GM19099 (cell line): ENCODE data around the gene CHST1.

ENCODE experiments used
- POLR2A ChIP-seq: IDR thresholded peaks from 3 replicates; pipeline ENCODE4 v1.6.1; 2011; ENCODE audit warnings: low read depth; ENCODE audit not compliant: insufficient read length; ENCODE audit errors: extremely low read depth

Gene CHST1

DNA sequence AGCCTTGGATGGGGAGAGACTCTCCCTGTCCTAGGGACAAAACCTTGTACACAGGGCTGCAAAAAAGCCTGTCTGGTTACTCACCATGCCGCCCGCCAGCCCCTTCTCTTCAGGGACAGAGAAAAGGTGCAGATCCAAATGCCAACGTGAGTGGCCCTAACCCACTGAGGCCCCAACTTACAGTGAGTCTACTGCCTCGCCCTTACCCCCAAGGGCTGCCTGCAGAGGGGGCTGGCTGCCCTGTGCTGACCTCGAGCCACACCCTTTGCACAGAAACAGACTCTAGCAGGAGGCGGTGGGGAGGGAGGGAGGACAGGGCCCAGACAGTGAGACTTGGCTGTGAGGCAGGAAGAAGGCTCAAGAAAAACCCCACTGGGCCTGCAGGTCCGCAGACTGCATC is 13.6 kb upstream of the CHST1 start:
- no peak for TF ChIP-seq POLR2A

DNA sequence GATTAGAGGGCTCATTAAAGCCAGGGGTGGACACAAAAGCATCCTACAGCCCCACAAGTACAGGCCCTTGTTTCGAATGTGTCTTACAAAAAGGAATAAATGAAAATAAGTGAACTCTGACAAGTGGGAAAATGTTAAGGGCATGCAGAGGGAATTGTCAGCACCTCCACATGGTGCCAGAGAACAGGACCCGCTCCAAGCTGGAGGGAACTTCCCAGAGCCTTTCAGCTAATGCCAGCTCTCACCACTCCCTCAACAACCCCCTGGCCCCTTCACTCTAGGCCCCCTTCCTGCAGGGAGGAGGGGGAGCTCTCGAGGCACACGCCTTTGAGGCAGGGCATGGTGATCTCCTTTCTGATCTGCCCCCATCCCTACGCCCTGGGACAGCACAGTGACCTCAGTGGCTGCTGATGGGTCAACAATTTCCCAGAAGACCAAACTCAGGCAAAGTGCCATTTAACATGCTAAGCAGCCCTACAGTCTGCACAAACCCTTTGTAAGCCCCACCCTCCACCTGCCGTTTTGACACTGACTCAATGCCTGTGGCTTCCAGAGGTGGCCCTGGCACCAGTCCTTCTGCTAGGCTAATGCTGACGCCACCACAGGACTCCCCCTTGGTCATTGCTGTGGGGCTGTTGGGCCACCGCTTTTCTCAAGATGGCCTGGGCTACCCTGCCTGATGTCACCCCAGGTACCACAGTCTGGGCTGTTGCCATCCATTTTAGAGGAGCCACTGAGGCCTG is 12.5 kb upstream of the CHST1 start:
- no peak for TF ChIP-seq POLR2A

DNA sequence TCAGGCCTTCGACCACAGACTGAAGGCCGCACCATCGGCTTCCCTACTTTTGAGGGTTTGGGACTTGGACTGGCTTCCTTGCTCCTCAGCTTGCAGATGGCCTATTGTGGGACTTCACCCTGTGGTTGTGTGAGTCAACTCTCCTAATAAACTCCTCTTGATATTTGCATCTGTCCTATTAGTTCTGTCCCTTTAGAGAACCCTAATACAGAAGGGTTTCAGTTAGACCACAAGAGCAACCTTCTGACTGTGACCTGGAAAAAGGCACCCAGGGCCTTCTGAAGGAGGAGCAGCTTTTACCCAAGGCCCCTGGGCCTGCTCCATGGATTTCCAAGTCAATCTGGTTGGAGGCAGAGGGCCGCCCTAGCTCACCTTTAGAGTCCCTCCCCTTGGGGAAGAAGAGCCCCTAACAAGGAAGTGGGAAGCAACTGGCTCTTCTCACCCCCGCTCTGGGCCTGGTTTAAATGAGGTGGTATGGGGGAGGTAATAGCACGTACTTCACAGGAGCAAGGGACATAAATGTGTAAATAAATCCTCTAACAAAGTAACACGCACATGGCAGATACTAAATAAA is 11.2 kb upstream of the CHST1 start:
- no peak for TF ChIP-seq POLR2A

DNA sequence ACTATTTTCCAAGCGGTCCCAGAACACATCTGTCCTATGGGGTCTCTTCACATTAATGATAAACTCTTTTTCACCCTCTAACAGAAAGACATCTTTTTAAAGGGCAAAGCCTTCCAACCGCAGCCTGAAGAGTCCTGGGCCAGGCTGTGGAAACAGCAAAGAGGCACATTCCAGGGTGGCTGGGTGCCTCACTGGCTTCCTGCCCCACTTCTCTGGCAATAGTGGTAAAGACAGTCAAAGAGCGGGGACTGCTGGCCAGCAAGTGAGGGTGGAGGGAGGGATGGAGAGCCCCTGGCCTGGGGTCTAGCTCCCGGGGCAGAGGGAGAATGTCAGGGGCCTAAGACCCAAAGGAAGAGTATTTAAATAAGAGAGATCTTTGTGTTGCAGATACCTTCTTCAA is 10.2 kb upstream of the CHST1 start:
- no peak for TF ChIP-seq POLR2A

DNA sequence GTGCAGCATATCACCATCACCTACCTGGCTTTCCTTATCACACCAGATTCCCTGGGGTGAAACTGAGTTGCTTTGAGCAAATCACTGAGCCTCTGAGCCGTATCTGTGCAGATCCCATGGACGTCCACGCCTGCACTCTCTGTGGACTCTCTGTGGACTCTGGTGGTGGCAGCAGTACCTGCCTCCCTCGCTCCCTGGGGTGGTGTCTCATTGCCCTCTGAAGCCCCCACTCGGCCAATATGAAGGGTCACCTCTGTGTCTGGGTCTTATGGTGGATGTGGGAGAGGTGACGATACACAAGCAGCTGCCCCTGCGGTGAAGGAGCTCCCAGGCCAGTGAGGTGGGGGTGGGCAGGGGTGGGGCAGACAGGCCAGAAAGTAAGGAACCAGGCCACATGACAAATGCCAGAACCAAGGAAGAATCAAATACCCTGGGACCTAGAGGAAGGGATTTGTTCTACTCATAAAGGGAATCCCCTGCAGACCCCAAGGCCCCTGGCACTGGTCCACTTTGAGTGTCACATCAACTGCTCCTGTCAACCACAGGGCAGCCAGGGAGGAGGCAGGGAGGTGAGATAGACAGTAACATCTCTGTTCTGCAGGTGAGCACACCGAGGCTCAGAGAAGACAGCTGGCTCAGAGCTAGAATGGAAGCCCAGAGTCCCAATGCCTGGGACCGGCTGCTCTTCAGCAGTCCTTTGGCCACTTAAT is 9.2 kb upstream of the CHST1 start:
- TF ChIP-seq POLR2A, result no peak

DNA sequence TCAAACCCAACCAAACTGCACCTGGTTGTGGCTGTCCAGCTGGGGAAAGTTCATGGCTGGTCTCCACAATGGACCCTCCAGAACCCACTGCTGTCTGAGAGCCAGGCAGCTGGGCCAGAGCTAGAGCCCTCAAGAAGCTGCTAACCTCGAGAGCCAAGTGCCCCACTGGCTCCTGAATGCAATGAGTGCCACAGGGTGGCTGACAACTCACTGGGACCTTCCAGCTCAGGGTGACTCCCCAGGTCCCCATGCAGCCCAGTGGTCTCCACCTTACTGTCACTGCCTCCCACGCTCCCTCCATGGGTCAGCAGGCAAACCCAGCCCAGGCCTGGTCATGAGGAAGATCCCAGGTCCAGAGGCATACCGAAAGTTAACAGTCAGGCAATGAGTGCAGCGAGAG is 8.0 kb upstream of the CHST1 start:
- TF ChIP-seq POLR2A, result no peak

DNA sequence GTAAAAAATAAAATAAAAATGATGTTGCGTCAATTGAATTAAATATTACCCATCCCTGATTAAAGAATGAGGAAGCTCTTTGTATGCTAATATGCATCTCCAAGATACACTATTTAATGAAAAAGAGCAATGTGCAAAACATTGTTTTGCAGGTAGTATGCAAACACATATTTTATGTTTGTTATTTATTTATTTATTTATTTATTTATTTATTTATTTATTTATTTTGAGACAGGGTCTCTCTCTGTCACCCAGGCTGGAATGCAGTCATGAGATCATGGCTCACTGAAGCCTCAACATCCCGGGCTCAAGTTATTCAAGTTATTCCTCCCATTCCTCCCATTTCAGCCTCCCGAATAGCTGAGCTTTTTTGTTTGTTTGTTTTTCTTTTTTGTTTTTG is 7.2 kb upstream of the CHST1 start:
- no peak for TF ChIP-seq POLR2A

DNA sequence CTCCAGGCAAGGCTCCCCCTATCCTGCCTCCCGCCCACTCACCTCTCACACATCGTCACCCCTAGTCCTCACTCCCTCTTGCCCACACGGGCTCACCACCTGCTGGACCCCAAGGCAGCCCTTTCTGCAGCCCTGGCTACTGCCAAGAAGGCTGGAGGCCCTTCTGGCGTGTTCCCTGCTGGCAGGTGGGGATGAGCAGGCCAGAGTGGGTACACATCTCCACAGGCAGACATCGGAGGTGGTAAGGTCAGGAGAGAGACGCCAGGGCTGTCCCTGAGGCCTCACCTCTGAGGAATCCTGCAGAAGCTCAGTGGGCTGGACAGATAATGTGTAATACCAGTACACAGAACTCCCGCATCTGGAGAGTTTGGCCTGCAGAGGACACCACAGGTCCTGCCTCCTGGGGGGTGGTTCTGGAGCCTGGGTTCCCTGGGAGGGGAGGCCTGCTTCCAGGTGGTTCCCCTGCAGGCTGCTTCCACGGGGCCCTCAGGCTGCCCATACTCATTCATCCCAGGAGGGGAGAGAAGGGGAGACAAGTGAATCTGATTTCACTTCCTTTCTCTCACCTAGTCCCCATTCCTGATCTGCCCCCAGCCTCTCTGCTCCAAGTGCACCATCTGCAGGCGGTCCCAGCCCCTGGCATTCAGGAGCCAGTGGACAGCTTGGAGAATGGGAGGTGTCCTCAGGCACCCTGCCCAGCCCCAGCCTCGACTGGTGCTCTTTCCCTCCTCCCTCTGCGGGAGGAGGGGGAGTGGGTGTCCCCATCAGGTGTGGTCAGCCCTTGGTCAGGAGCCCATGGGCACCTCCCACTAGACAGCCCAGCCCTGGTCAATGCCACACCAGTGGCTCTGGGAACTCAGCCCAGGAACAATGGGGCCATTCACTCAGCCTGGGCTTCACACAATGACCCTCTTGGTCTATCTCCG is 6.1 kb upstream of the CHST1 start:
- TF ChIP-seq POLR2A, result no peak

DNA sequence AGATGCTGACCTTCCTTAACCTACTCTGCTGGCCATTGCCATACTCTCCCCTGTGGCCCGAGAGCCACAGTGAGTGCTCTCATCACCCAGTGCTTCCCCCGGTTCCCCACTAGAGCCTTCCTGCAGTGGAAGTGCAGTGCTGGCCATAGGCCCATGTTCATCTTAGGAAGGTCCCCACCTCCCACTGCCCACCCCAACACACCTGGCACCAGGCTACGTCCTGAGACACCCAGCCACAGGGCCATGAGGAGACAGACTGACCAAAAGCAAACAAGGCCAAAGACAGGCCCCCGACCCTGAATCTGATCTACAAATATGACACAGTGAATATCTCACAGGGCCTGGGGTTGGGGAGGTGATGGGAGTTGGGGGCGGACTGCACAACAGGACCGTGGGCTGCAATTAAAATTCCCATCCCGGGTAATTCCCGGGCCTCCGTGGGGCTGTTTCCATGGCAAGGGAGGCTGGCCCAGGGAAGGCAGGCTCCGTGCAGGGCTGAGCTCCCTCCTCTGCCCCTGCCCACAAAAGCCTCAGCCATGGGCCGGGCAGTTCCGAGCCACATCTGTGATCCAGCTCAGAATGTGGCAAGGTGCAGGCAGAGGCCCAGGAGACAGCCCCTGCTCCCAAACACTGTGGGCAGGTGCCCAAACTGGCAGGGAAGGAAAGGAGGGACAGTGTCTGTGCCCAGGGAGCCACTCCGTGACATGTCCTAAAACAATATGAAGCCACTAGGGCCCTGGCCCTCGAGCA is 5.1 kb upstream of the CHST1 start:
- TF ChIP-seq POLR2A, result no peak

DNA sequence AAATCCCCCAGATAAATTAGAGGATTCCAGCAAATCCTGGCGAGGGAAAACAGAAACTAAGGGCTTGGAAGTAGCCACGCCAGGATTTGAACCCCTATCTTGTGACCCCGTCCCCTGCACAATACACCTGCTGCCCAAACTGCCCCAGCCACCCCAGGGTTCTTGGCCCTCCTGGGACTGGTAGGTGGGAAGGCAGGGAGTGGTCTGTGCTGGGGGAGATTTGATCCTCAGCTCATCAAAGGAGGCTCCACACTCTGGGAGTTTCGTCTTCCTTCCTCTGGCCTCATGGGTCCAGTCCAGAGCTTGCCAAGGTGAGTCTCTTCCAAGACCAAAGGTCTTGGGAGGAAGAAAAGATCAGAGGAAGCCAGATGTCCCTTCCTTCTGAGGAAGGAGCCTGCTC is 4.5 kb upstream of the CHST1 start:
- TF ChIP-seq POLR2A, result no peak

DNA sequence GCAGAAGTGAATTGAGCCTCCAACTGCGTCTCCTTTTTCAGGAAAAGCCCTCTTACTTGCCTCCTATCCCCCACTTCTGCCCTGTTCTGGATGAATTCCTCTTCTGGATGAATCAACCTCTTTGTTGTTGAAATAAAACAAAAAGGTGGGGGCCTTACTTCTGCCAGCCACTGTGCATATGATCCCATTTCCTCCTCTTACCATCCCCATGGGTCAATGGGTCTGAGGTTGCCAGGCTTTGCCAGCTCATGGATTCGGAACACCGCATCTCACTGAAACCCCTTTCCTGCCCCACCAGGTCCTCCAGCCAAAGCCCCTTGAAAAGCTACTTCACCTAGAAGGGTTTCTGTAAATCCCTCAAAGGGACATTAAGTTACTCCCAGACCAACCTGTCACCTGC is 3.7 kb upstream of the CHST1 start:
- TF ChIP-seq POLR2A, result no peak

DNA sequence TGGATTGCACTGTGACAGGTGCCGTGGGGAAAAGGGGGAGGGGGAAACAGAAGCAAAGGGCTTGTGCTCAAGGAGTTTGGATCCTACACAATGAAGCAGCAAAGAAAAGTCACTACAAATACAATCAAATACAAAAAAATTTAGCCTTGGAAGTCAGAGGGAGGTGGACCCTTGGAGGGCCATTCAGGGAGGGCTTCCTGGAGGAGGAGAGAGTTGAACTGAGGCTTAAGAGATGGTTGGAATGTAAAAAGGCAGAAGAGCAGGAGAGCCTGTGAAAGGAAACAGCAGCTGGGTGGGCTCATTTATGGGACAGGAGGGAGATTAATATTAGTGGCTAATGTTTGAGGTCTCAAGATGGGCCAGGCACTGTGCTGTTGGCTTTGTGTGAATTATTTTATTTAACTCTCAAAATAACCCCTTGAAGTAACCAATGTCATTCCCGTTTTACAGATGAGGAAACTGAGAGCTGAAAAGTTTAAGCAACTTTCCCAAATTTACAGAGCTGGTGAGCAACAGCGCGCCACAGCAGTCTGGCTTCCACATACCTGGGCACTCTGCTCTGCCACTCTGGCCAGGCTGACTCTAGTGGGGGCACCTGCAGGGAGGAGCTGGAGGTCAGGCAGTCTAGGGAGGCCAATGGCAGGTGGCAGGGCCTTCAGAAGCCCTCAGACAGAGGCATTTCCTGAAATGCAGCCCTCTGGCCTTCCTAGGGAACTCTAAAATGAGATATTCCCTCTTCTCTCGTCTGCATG is 2.7 kb upstream of the CHST1 start:
- TF ChIP-seq POLR2A, result no peak

DNA sequence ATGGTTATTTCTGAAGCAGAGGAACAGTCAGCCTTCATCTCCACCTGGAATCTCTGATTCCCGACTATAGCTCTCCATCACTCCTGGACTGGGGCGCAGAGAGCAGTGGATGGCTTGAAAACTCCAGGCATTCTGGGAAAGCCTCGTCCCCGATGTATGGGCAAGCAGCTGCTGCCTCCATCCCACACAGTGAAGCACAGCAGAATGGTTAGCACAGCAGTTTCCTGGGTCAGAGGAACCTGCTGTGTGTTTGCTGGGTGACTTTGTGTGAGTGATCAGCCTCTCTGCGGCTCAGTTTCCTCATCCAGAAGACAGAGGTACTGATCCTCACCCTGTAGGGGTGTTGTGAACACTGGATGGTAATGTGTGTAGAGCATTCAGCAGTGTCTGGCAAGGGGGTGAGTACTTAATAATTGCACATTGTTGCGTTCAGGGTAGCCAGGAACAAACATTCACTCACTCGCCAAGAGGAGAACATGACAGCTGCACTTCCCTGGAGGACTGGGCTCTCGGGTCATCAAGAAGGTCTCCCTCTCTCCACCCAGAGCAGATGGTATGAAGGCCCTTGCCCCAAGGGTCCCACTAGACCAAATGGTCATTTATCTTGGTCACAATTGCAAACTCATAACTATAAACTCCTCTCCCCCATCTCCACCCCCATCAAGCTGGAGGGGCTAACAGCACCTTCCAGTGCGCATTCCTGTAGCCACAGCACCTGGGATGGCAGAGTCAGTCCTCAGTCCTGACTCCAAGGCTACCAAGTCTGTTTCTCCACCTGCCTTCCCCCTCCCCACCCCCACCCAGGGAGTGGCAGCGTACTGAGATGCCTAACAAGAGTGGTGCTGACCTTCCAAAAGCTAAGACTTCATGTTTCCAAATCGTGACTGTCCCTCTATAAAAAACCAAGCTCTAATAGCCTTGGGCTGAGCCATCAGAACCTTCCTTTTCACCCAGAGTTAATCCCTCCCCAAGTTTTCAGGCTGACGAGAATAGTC is 1.5 kb upstream of the CHST1 start:
- no peak for TF ChIP-seq POLR2A
